Spleen (tissue), 11 donors: Measurements from ENCODE around the gene EHMT1. TPM values are rescaled to one million over a fixed set of nuclear protein-coding genes. Genes with fewer than 3 reads are reported as not detected.
"Not testable (repeated sequence)": the region's sequence is repeated elsewhere in the genome, so short reads cannot be mapped to it uniquely, and the experiment has no call there.

ENCODE experiments used
- DNase-seq: peaks from one replicate; pipeline ENCODE4 v3.0.0-alpha.2; 2020
- H3K27ac ChIP-seq, 8 donors: fragments of 200-600 bp; sonication (generic) in 7 of 8; 1 replicate in 4 of 8; 2 replicates in 4 of 8; pipeline versions ENCODE4 v1.5.0 to v1.8.0; 2016 to 2021; ENCODE audit warnings: inconsistent platforms in 4 of 8, mild to moderate bottlenecking in 4 of 8, moderate library complexity in 1 of 8
- H3K27me3 ChIP-seq, 7 donors: fragments of 200-600 bp; sonication (generic) in 6 of 7; replicated peaks in 1 of 7; 1 replicate in 4 of 7; 2 replicates in 3 of 7; pipeline versions ENCODE4 v1.5.0 to v1.8.0; 2016 to 2021; ENCODE audit warnings: inconsistent platforms in 3 of 7, mild to moderate bottlenecking in 1 of 7
- H3K36me3 ChIP-seq, 6 donors: fragments of 200-600 bp; sonication (generic) in 5 of 6; 1 replicate in 4 of 6; 2 replicates in 2 of 6; pipeline versions ENCODE4 v1.5.0 to v1.8.0; 2016 to 2021; ENCODE audit warnings: inconsistent platforms in 2 of 6
- H3K4me1 ChIP-seq, 6 donors: fragments of 200-600 bp; sonication (generic) in 5 of 6; 1 replicate in 3 of 6; 2 replicates in 3 of 6; pipeline versions ENCODE4 v1.5.0 to v1.8.0; 2016 to 2021; ENCODE audit warnings: inconsistent platforms in 3 of 6
- H3K4me3 ChIP-seq, 8 donors: fragments of 200-600 bp; sonication (generic) in 7 of 8; 1 replicate in 4 of 8; 2 replicates in 4 of 8; pipeline versions ENCODE4 v1.5.0 to v1.8.0; 2016 to 2021; ENCODE audit warnings: inconsistent platforms in 4 of 8, mild to moderate bottlenecking in 4 of 8, moderate library complexity in 2 of 8
- H3K9me3 ChIP-seq, 8 donors: fragments of 200-600 bp; sonication (generic) in 7 of 8; 1 replicate in 4 of 8; 2 replicates in 4 of 8; pipeline versions ENCODE4 v1.5.0 to v1.8.0; 2016 to 2021; ENCODE audit warnings: inconsistent platforms in 4 of 8
- POLR2A ChIP-seq, 3 donors: fragments of 450-650 bp; IDR thresholded peaks; one replicate each; pipeline ENCODE4 v1.5.1; 2017; ENCODE audit warnings: antibody characterized with exemption in 3 of 3, mild to moderate bottlenecking in 1 of 3
- POLR2AphosphoS5 ChIP-seq, 3 donors: sonication (generic); formaldehyde crosslinking; IDR thresholded peaks; one replicate each; pipeline ENCODE4 v1.5.1; 2017; ENCODE audit warnings: antibody characterized with exemption in 3 of 3
- WGBS, 5 donors: extraction: QIAGEN DNeasy Blood & Tissue Kit in 3 of 5; methylation state at CpG; one replicate each; pipeline versions ENCODE4 v1.1.5 to v1.1.7; 2013 to 2018; 5-methylcytosine and 5-hydroxymethylcytosine counted together
- intact Hi-C: fragments of 100-400 bp; cut with DNase I; formaldehyde crosslinking; loops from one replicate; pipeline ENCODE4 v1.15.0; 2023; ENCODE audit warnings: low total_unique reads
- polyA plus RNA-seq, 3 donors: library from polyadenylated mRNA; stranded (reverse); fragments of 200-250 nt; gene quantifications; one replicate each; pipeline ENCODE4 v1.2.1, GENCODE V29; 2013
- total RNA-seq, 7 donors: library from RNA; depleted of rRNA in 3 of 7; stranded (reverse); fragments of >200 nt in 3 of 7; fragmentation: NEBNext Ultra II Directional in 4 of 7; extraction: Animal tissue kit (Norgen Biotek cat#: 25700) in 4 of 7; gene quantifications; one replicate each; pipeline versions ENCODE4 v1.1.0 to v1.2.1, GENCODE V29; 2016 to 2021
- TF ChIP-seq, protein P1 (sequence below), 11 experiments: fragments of 200-600 bp in 7 of 11; fragments of 450-650 bp in 4 of 11; sonication (generic) in 4 of 11; IDR thresholded peaks in 8 of 11; conservative IDR thresholded peaks in 3 of 11; 1 replicate in 7 of 11; 2 replicates in 4 of 11; pipeline versions ENCODE4 v1.4.0 to v1.8.0; 2016 to 2021; ENCODE audit warnings: antibody characterized with exemption in 11 of 11, inconsistent platforms in 4 of 11, mild to moderate bottlenecking in 1 of 11
- donor health status: healthy with polysubstance abuse.
- donor health status: DM: no; HTN: no; CAD: no; lungs with moderate emphysema.
- donor health status: DM: no; HTN: no; CAD: no.
- donor health status: Bipolar disorder and iron deficiency.
- donor health status: healthy.
- donor health status: DM: no; HTN: no; CAD: no.
- donor health status: DM: yes; HTN: yes; CAD: no.

EHMT1 gene
- total and polyA plus RNA-seq, 10 donors: 35.5 to 163 (median 122) TPM

DNA sequence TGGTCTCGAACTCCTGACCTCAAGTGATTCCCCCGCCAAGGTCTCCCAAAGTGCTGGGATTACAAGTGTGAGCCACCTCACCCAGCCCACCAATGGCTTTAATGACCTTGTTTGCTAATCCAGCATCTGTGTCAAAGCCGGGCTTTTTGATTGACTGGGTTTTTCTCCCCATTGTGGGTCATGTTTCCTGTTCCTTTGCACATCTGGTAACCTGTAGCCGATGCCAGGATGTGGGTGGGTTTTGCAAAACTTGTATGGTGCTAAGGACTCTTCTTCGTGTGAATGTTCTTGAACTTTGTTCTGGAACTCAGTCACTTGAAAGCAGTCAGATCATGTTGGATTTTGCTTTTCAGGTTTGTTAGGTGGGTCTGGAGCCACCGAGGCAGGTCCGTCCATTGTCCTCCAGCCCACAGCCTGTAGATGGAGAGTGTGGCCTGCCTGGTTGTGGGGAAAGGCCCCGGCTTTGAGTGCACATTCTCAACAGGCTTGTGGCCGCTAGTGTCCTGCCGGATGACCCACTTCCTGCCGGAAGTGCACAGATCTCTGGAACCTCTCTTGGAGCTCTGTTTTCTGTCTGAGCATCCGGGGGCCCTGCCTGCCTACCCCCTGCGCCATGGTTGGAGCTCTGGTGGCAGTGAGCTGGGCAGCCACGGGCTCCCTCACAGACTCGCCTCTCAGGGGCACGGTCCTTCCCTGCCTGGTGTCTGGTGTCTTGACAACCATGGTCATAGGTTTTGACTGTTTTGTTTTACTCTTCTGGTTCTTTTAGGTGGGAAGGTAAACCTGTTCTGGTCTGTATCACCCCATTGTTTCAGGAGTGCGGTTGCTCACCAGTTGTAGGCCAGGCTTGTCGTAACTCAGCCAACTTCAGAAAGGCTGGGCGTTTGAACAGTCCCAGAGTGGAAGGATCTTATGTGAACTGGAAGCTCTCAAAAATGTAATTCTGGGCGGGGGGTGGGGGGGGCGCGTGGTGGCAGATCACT lies 189.2 kb downstream of the EHMT1 start:
- TF ChIP-seq POLR2A (IDR thresholded peaks at IDR 0.05) (no peak), POLR2AphosphoS5 (IDR thresholded peaks at IDR 0.05) (peak in 1 of 3 donors; percentile 33)
- H3K36me3 ChIP-seq: peaks cover 0 to 95% (median 50%) of the 10 kb centered on the region in 6 donors
- H3K4me3 ChIP-seq: no peak overlapping the region
- H3K27me3 ChIP-seq: no peaks in the 10 kb centered on the region
- peak overlapping the region in 3 of 8 donors; percentile 21 to 59 (median 21) for H3K27ac ChIP-seq
- H3K4me1 ChIP-seq: peaks cover 0 to 21% (median 7%) of the 10 kb centered on the region in 6 donors
- WGBS, 5 donors: 81 to 85% (median 81%) methylated on average over 18 to 22 of the region's 22 CpGs
- H3K9me3 ChIP-seq: no peaks in the 10 kb centered on the region
- intact Hi-C loops: no loop called here
- DNase-seq: no peak

DNA sequence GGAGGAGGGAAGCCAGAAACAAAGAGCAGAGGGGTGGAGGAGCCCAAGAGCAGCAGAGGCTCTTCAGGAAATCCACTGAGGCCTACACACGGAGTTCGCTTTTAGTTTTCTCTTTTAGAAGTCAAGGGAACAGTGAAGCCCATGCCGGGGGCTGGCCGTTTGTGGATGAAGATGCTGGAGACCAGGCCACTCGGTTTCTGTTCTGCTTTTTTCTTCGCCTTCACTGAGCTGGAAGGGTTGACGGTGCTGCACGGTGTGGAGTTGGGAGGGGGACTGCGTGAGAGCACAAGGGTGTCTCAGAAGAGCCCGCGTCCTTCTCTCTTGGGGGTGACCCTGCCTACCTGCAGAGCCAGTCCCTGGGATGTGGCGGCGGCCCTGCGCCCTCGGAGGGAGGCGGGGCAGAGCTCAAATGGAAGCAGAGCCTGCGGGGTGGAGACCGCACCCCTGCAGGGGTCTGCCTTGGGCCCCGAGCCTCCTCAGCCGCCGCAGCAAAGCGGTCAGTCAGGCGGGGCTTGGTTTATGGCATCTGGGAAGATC lies 190.3 kb downstream of the EHMT1 start:
- peaks cover 0 to 95% (median 50%) of the 10 kb centered on the region in 6 donors for H3K36me3 ChIP-seq
- TF ChIP-seq, protein P1, sequence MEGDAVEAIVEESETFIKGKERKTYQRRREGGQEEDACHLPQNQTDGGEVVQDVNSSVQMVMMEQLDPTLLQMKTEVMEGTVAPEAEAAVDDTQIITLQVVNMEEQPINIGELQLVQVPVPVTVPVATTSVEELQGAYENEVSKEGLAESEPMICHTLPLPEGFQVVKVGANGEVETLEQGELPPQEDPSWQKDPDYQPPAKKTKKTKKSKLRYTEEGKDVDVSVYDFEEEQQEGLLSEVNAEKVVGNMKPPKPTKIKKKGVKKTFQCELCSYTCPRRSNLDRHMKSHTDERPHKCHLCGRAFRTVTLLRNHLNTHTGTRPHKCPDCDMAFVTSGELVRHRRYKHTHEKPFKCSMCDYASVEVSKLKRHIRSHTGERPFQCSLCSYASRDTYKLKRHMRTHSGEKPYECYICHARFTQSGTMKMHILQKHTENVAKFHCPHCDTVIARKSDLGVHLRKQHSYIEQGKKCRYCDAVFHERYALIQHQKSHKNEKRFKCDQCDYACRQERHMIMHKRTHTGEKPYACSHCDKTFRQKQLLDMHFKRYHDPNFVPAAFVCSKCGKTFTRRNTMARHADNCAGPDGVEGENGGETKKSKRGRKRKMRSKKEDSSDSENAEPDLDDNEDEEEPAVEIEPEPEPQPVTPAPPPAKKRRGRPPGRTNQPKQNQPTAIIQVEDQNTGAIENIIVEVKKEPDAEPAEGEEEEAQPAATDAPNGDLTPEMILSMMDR (IDR thresholded peaks at IDR 0.05 in 8 of 11, conservative IDR thresholded peaks at IDR 0.05 in 3 of 11): no peak
- peak in 2 of 3 donors; percentile 19 to 59 for TF ChIP-seq POLR2AphosphoS5 (IDR thresholded peaks at IDR 0.05)
- no peak for TF ChIP-seq POLR2A (IDR thresholded peaks at IDR 0.05)
- no peaks in the 10 kb centered on the region for H3K9me3 ChIP-seq
- no peak for DNase-seq
- no peaks in the 10 kb centered on the region for H3K27me3 ChIP-seq
- peak overlapping the region in 2 of 8 donors; percentile 2 to 18 for H3K27ac ChIP-seq
- peaks cover 0 to 21% (median 7%) of the 10 kb centered on the region in 6 donors for H3K4me1 ChIP-seq
- intact Hi-C loops: no loop called here
- no peak overlapping the region for H3K4me3 ChIP-seq
- WGBS, 5 donors: 70 to 85% (median 81%) methylated on average over 14 to 23 of the region's 23 CpGs

DNA sequence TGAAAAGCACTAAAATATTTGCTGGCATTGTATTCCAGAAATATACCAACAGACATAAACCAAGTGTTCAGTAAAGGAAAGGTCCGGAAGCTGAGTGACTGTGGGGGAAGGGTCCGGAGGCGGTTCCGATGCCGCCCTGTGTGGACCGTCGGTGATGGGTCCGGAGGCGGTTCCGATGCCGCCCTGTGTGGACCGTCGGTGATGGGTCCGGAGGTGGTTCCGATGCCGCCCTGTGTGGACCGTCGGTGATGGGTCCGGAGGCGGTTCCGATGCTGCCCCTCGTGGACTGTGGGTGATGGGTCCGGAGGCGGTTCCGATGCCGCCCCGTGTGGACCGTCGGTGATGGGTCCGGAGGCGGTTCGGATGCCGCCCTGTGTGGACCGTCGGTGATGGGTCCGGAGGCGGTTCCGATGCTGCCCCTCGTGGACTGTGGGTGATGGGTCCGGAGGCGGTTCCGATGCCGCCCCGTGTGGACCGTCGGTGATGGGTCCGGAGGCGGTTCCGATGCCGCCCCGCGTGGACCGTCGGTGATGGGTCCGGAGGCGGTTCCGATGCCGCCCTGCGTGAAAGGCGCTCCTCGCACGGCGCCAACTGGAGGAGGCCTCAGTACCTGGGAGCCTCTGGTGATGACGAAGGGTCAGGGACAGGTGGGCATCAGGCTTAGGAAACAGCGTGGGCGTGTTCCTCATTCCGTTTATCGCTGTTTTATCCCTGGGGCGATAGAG lies 191.1 kb downstream of the EHMT1 start:
- 96 to 99% (median 98%) methylated on average over 43 to 69 of the region's 69 CpGs for WGBS, 5 donors
- H3K36me3 ChIP-seq: peaks cover 0 to 95% (median 57%) of the 10 kb centered on the region in 6 donors
- DNase-seq: not testable (repeated sequence)

DNA sequence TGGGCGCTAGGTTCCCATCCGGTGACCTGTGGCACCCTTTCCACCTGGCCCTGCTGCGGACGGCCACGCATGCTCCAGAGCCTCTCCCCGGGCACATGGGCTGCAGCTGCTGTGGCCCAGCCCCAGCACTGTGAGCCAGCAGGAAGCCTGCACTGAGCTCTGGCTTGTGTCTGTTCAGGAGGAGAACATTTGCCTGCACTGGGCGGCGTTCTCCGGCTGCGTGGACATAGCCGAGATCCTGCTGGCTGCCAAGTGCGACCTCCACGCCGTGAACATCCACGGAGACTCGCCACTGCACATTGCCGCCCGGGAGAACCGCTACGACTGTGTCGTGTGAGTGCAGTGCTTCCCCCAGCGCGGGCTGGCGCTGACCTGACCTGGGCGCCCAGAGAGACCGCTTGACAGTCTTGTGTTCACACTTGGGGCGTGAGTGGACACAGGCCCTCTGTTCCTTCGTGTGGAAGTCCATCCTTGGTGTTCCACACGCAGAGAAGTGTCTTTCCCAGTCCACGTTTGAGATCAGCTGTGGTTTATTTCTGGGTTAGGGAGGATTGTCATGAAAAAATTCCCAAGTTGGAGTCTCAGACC lies 192.6 kb downstream of the EHMT1 start:
- intact Hi-C loops: no loop called here
- TF ChIP-seq POLR2A (IDR thresholded peaks at IDR 0.05): no peak
- peak in 2 of 3 donors; percentile 12 to 47 for TF ChIP-seq POLR2AphosphoS5 (IDR thresholded peaks at IDR 0.05)
- H3K4me1 ChIP-seq: peaks cover 0 to 21% (median 7%) of the 10 kb centered on the region in 6 donors
- H3K27ac ChIP-seq: no peak overlapping the region
- no peaks in the 10 kb centered on the region for H3K9me3 ChIP-seq
- H3K36me3 ChIP-seq: peaks cover 0 to 95% (median 72%) of the 10 kb centered on the region in 6 donors
- no peaks in the 10 kb centered on the region for H3K27me3 ChIP-seq
- WGBS, 5 donors: 92 to 95% (median 94%) methylated on average over 26 to 30 of the region's 30 CpGs
- no peak overlapping the region for H3K4me3 ChIP-seq
- DNase-seq: no peak

More for the DNA sequence above, 191.1 kb downstream of the EHMT1 start:
- intact Hi-C loops, H3K27me3 ChIP-seq, H3K4me3 ChIP-seq, H3K27ac ChIP-seq, H3K9me3 ChIP-seq: not testable (repeated sequence)
- peaks cover 0 to 21% (median 7%) of the 10 kb centered on the region in 6 donors for H3K4me1 ChIP-seq

DNA sequence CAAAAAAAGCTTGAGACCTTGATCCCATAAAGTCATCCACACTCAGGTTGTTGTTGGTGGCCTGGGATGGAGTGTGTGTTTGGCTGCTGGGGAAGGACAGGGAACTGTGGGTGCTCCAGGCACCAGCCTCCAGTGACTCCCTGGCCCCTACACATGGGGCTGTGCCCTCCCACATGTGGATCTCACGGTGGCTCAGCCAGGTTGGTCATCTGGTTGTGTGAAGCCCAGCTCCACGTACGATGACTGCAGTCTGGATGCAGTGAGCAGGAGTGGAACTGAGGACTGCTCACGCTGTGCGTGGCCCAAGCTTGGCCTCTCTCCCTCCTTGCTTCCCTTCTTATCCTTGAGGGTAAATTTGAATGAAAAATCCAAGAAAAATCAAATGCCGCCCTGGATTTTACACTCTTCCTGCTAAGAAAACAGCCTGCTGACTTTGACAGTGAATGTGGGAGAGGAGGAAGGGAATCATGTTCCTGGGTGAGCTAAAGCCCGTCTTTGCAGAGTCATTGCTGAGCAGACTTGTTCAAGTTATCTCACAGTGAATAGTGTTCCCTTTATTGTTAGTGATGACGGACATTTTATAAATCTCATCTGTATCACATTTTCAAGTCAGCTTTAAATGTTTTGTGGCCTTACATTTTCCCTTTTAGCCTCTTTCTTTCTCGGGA lies 193.7 kb downstream of the EHMT1 start:
- TF ChIP-seq, protein P1 (IDR thresholded peaks at IDR 0.05 in 8 of 11, conservative IDR thresholded peaks at IDR 0.05 in 3 of 11): no peak
- no peak for TF ChIP-seq POLR2A (IDR thresholded peaks at IDR 0.05)
- TF ChIP-seq POLR2AphosphoS5 (IDR thresholded peaks at IDR 0.05): no peak
- Histone ChIP-seq H3K4me1 (peaks cover 0 to 20% (median 6%) of the 10 kb centered on the region in 6 donors), H3K9me3 (no peaks in the 10 kb centered on the region), H3K36me3 (peaks cover 3 to 99% (median 83%) of the 10 kb centered on the region in 6 donors), H3K27me3 (no peaks in the 10 kb centered on the region), H3K27ac (no peak overlapping the region), H3K4me3 (no peak overlapping the region)
- 92 to 96% (median 95%) methylated on average over 9 of the region's 9 CpGs for WGBS, 5 donors
- no peak for DNase-seq
- intact Hi-C loops: no loop called here
